Cardiac muscle cell (in vitro differentiated cells and primary cell): ENCODE data around the gene KXD1. TPM values are rescaled to one million over a fixed set of nuclear protein-coding genes. Genes with fewer than 3 reads are reported as not detected.
A peak's percentile ranks its signal among the peaks of the same experiment; 100 is the strongest.

Experiments
- DNase-seq, 2 donors: peaks; one replicate each; pipeline versions ENCODE4 v3.0.0 to v3.0.0-alpha.2; 2010 to 2017; ENCODE audit warnings: low read depth in 1 of 2, low spot score in 1 of 2
- H3K27ac ChIP-seq: fragments of 200-600 bp; sonication (generic); 2 replicates; pipeline ENCODE4 v1.5.1; 2016
- H3K27me3 ChIP-seq: fragments of 200-600 bp; sonication (generic); 2 replicates; pipeline ENCODE4 v1.6.0; 2016; ENCODE audit warnings: control low read depth
- H3K36me3 ChIP-seq: fragments of 200-600 bp; sonication (generic); 2 replicates; pipeline ENCODE4 v1.5.1; 2016; ENCODE audit warnings: control low read depth
- H3K4me1 ChIP-seq: fragments of 200-600 bp; sonication (generic); 2 replicates; pipeline ENCODE4 v1.8.1; 2017; ENCODE audit warnings: low read depth, mild to moderate bottlenecking, mixed run types
- H3K4me3 ChIP-seq: fragments of 200-600 bp; sonication (generic); 2 replicates; pipeline ENCODE4 v1.5.1; 2016; ENCODE audit warnings: mild to moderate bottlenecking
- H3K9me3 ChIP-seq: fragments of 200-600 bp; sonication (generic); 2 replicates; pipeline ENCODE4 v1.5.1; 2017; ENCODE audit warnings: low read depth, mild to moderate bottlenecking, control low read depth
- polyA plus RNA-seq: library from polyadenylated mRNA; unstranded; fragments of >200 nt; fragmentation: Nextera tagmentation; extraction: Ambion mirVana; gene quantifications from 2 replicates; pipeline ENCODE4 v1.2.1, GENCODE V29; 2016
- total RNA-seq: library from RNA; depleted of rRNA; stranded (reverse); fragments of >200 nt; gene quantifications from 2 replicates; pipeline ENCODE4 v1.2.3, GENCODE V29; 2016
- TF ChIP-seq, protein P1 (sequence below): IDR thresholded peaks from 2 replicates; pipeline ENCODE4 v1.5.1; 2012; ENCODE audit warnings: low read depth, mild to moderate bottlenecking, low read length

Gene KXD1
- total and polyA plus RNA-seq, 2 experiments from 2014 or later = 127 to 137 TPM

DNA sequence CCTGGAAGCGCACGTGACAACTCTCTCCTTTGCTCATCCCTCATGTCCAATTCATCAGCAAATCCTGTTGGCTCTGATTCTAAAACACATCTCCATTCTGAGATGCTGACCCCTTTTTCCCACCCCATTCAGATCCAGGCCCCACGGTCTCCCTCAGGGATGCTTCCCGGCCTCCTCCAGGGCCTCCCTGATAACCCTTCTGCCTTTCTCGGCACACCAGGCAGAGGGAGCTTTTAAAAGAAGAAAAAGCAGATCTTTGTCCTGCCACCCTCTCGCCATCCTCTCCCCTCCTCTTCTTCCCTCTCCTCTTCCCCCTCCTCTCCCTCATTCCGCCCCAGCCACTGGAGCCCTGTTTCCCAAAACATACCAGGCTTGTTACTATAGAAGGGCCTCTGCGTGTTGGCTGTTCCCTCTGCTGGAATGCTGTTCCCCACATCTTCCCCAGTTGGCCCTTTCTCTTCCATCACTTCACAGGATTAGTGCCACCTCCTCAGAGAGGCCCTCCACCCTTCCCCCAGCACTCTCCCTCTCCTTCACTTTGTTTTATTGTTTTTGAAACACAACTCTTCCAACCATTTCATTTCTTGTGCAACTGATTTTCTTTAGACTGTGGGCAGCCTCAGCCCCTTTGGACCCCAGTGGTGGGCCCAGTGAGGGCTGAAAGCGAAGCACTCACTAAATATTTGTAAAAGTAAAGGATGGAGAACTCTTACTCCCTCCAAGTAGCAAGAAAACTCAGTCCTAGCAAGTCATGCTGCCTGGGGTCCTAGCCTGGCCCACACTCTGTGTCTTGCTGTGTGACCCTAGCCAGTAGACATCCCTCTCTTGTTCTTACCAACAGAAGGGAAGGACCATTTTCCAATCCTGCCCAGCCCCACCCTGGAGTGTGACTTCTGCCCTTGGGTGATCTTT, 51.4 kb downstream of the KXD1 start:
- Histone ChIP-seq H3K4me3 (no peak overlapping the region), H3K9me3 (no peaks in the 10 kb centered on the region), H3K27ac (no peak overlapping the region), H3K4me1 (peaks cover 15% of the 10 kb centered on the region), H3K36me3 (no peaks in the 10 kb centered on the region), H3K27me3 (peaks cover 97% of the 10 kb centered on the region)
- TF ChIP-seq, protein P1, sequence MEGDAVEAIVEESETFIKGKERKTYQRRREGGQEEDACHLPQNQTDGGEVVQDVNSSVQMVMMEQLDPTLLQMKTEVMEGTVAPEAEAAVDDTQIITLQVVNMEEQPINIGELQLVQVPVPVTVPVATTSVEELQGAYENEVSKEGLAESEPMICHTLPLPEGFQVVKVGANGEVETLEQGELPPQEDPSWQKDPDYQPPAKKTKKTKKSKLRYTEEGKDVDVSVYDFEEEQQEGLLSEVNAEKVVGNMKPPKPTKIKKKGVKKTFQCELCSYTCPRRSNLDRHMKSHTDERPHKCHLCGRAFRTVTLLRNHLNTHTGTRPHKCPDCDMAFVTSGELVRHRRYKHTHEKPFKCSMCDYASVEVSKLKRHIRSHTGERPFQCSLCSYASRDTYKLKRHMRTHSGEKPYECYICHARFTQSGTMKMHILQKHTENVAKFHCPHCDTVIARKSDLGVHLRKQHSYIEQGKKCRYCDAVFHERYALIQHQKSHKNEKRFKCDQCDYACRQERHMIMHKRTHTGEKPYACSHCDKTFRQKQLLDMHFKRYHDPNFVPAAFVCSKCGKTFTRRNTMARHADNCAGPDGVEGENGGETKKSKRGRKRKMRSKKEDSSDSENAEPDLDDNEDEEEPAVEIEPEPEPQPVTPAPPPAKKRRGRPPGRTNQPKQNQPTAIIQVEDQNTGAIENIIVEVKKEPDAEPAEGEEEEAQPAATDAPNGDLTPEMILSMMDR = no peak
- DNase-seq = no peak

DNA sequence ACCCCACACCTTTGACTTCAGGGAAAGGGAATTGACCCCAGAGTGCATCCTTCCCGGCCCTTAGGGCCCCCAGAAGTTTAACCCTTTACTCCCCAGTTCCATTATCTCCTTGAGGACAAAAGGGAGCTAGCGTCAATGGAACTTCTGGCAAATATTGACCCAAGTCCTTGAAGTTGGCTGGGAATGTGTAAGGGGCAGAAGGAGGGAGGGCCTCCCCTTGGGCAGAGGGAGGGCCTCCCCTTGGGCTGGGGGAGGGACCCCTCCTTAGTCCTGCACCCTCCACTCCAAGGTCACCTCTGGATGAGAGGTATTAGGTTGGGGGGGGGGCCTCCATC, 52.0 kb downstream of the KXD1 start:
- TF ChIP-seq, protein P1 = no peak
- Histone ChIP-seq H3K9me3 (no peaks in the 10 kb centered on the region), H3K27ac (no peak overlapping the region), H3K4me3 (no peak overlapping the region), H3K36me3 (no peaks in the 10 kb centered on the region), H3K4me1 (peaks cover 15% of the 10 kb centered on the region), H3K27me3 (peaks cover 97% of the 10 kb centered on the region)
- DNase-seq = no peak

DNA sequence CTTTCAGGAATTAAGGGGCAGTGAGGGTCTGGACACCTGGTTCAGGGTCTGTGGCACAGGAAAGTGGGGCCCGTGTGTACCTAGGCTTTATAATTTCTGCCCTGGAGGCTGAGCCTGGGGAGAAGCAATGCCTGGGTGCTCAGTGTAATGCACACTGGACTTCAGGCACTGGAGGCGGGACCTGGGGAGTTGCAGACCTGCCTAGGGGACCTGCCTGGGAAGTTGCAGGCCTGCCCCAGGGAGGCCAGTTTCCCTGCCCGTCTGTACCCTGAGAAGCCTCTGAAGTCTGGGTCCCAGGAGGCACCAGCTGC, 52.5 kb downstream of the KXD1 start:
- TF ChIP-seq, protein P1 = no peak
- Histone ChIP-seq H3K4me1 (peaks cover 15% of the 10 kb centered on the region), H3K36me3 (no peaks in the 10 kb centered on the region), H3K9me3 (no peaks in the 10 kb centered on the region), H3K27ac (no peak overlapping the region), H3K4me3 (no peak overlapping the region), H3K27me3 (peaks cover 97% of the 10 kb centered on the region)
- DNase-seq = no peak

DNA sequence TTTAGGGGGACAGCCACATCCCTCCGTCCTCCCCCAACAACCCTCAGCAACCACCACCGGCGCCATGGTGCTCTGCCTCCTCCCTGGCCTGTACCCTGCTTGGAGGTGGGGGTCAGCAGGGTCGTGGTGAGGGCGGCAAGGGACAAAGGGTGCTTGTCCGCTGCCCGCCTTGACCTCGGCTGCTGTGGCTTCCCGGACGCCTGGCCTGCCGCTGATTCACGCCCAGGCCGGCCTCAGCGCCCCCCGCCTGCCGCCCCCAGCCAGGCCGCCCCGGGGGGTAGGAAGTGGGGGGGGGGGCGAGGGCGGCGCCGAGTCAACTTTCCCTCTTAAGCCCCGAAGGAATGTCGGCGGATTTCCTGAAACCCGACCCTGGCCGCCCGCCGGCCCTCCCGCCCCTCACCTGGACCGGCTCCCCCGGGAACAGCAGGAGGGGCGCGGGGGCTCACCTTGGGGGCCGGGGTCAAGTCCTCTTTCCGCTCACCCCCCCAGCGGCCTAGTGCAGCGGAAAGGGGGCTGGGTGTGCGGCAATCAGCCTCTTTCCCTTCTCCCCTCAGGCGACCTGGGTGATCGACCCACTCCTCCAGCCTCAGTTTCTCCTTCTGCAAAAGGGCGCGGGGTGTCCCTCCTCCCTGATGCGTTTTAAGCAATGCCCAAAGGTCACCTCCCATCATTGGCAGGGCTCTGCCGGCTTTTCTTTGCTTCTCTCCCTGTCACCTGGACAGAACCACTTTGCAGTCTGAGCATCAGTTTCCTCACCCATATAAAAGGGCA, 53.1 kb downstream of the KXD1 start:
- Histone ChIP-seq H3K36me3 (no peaks in the 10 kb centered on the region), H3K27ac (no peak overlapping the region), H3K27me3 (peaks cover 97% of the 10 kb centered on the region), H3K4me1 (peaks cover 15% of the 10 kb centered on the region), H3K4me3 (peak overlapping the region; percentile 9), H3K9me3 (no peaks in the 10 kb centered on the region)
- no peak for DNase-seq
- TF ChIP-seq, protein P1 = no peak

DNA sequence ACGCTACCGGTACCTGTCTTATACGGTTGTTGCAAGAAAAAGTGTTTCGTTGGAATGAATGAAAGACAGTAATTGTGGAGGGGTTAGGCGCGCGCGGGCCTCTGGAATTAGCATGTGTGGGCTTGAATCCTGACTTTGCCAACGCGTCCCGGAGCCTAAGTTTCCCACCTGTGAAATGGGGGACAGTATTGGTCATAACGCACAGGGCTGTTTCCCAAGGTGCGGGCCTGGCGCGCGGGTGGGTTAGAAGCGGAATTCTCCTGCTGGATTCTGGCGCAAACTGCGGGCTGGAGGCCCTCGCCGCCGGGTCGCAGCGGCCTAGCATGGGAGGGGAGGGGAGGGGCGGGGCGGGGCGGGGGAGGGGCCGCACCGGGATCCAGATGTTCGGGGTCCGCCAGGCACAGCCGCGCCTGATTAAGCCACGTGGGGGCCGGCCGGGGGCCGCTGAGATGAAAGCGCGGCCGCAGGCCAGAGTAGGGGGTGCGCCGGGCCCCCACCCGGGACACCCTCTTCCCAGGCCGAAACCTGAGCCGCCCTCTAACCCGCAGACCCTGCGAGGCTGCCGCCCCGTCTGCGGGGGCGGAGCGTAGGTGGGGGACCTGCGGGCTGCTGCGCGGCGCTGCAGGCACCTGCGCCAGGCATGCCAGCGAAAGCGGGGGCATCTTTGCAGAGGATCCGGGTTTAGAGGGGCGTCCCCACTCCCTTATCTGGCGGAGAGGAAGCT, 53.8 kb downstream of the KXD1 start:
- no peak overlapping the region for H3K27ac ChIP-seq
- H3K9me3 ChIP-seq = no peaks in the 10 kb centered on the region
- peaks cover 95% of the 10 kb centered on the region for H3K27me3 ChIP-seq
- peaks cover 15% of the 10 kb centered on the region for H3K4me1 ChIP-seq
- H3K4me3 ChIP-seq = peak overlapping the region; percentile 9
- TF ChIP-seq, protein P1 = no peak
- H3K36me3 ChIP-seq = no peaks in the 10 kb centered on the region
- no peak for DNase-seq
